HT-29 (cell line): ENCODE results near the gene PKNOX2. TPM values are rescaled to one million over a fixed set of nuclear protein-coding genes. Genes with fewer than 3 reads are reported as not detected.

ENCODE experiments used
- DNase-seq: peaks from one replicate; pipeline ENCODE4 v3.0.0-alpha.2; 2015; ENCODE audit warnings: low spot score
- total RNA-seq: library from RNA; depleted of rRNA; stranded (reverse); fragments of >200 nt; shearing (Covaris generic); gene quantifications from 2 replicates; pipeline ENCODE4 v1.2.3, GENCODE V29; 2014

Gene PKNOX2
- total RNA-seq, 1 experiment from 2014 or later = not detected

GRCh38 chr11:125171974-125172373 lies 7.4 kb downstream of the PKNOX2 start:
- DNase-seq = no peak

DNA sequence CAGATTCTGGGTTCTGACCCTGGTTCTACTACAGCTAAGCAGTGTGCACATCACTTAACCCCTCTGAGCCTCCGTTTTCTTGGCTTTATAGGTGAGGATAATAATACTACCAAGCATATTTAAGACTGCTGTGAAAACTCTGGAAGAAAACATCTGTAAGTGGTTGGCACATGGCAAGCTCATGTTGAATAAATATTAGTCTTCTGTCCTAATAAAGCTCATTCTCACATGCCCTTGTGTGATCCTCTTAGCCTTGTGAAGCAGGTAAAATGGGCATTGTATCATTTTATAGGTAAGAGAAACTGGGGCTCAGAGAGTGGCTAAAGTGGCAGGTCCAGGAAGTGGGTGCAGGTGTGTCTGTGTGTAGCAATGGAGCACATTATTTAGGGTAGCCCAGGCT lies 8.5 kb downstream of the PKNOX2 start:
- DNase-seq = no peak

DNA sequence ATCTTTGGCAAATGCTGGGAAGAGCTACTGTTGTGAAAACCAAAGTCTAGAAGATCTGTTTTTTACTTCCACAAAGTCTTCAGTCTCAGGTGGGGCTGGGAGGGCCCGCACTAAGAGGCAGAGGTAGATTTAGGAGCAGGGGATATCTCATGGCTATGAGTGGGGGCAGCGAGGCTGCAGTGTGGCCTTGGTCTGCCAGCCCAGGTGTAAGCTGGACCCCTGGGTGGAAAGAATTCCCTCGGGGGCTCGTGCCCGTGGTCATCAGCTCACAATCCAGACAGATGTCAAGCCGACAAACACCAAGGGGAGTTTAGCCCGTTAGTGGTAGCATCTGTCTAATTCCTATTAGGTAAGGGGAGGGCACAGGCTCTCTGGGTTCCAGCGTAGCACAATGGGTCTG lies 9.0 kb downstream of the PKNOX2 start:
- DNase-seq = no peak

- DNase-seq = no peak
Observed at GRCh38 chr11:125174057-125174456, 9.5 kb downstream of the PKNOX2 start.

- no peak for DNase-seq
Observed at GRCh38 chr11:125174686-125175085, 10.1 kb downstream of the PKNOX2 start.

DNA sequence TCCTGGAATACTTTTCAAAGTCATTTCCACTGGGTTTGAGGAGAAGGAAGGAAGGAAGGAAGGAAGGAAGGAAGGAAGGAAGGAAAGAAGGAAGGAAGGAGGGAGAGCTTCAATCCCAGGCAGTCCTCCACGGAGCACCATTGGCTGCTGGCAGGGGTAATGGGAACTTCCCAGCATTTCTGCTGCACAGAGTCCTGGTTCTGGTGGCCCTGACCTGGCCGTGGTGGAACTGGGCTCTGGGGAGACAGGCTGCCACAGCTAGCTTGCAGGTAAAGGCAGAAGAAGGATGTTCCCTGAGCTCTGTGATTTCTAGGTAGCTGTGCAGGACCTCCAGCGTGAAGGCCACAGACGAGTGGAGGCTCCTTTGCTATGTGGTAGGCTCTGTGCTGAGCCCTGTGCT lies 10.6 kb downstream of the PKNOX2 start:
- DNase-seq = no peak

DNA sequence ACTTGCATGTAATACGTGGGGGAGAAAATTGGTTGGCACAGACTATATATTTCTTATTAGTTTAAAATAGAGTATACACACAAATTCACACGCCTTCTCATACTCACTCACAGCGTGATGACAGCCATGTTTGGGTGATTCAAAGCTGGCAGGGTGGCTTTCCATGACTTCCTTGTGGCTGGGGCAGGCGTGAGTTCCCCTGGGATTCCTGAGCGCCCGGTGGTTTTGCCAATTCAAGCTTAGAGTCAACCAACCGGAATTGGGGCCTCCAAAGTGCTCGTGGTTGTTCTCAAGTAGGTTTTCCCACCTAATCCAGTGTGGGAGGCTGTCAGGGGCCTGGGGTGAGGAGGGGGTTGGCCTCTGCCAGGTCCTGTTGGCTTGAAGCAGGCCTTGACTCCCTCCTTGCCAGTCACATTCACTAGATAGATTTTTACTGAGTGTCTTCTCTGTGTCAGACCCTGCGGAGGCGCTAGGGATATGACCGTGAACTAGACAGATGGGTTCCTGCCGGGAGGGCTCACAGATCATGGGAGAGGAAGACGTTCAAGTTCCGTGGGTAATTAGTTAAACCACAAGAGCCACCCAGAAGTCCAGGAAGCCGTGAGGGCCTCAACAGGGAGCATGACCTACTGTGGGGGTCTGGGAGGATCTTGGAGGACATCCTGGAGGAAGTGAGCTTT lies 11.5 kb downstream of the PKNOX2 start:
- no peak for DNase-seq

DNA sequence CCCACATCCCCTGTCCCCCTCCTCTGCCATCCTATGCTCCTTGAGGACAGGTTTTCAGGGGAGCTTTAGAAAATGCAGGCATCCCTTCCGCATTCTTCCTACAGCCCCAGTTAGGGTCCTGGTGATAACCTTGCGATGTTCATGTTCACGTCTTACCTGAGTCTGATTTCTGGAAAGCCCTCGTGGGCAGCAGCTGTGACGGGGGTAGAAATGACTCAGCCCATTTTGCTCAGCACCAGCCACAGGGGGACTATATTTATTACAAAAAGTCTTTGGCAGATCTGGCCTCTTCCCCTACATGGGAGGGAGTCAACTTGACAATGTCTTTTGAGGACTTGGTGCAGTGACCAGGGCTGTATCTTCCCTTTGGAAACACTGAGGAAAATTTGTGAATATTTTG lies 12.3 kb downstream of the PKNOX2 start:
- no peak for DNase-seq

- DNase-seq = no peak
Observed at GRCh38 chr11:125177543-125177942, 13.0 kb downstream of the PKNOX2 start.

- DNase-seq = no peak
Observed at GRCh38 chr11:125179346-125179745, 14.8 kb downstream of the PKNOX2 start.

DNA sequence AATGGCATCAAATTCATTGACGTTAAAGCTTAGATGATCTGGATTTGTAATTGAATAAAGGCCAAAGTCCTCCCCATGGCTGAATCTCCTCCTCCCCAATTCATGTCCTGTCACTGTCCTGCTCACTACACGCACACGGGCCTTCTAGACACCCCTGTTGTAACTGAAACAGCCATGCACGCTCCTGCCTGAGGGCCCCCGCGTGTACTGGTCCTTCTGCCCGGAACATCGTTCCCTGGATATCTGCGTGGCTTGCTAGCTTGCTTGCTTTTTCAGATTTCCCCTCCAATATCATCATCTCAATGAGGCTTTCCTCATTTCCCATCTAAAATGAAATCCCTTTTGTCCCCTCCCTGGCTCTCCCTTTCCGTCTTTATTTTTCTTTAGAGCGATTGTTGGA lies 15.3 kb downstream of the PKNOX2 start:
- DNase-seq = no peak

GRCh38 chr11:125180413-125181305 lies 16.1 kb downstream of the PKNOX2 start:
- no peak for DNase-seq

- no peak for DNase-seq
Observed at GRCh38 chr11:125182573-125182972, 18.0 kb downstream of the PKNOX2 start.

DNA sequence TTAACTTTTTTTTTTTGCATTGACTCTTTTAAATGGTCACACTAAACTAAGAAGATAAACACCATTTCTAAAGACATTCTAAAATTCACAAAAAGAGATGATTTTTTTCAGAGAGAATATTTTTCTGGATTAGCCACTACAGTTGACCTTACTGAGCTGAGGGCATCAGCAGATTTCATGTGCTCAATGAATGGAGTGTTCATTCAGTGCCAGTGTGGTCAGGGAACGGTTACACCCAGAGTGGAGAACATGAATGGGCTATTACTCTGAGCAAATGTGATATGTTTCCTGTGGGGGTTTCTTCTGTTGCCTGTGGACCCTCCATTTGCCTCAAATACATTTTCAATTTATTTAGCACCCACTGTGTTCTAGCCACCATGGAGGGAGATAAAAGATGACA lies 19.1 kb downstream of the PKNOX2 start:
- no peak for DNase-seq

- no peak for DNase-seq
Observed at GRCh38 chr11:125188021-125188420, 23.5 kb downstream of the PKNOX2 start.

DNA sequence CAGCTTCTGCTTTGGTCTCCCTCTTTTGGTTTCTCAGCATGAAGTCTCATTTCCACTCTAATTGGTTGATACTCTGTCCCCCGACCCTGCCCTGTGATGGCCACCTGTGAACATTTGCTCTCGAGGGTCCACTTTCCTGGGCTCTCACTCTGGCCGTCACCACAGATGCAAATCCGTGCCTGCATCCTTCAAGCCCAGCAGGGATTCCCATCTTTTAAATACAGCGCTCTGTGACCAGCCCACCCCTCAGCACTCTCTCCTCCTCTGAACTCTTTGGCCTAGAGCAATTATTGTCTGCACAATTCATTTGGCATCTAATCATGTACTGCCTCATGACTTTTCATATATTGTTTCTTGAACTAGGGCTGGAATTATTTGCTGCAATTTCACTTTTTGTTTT lies 26.0 kb downstream of the PKNOX2 start:
- DNase-seq = no peak

DNA sequence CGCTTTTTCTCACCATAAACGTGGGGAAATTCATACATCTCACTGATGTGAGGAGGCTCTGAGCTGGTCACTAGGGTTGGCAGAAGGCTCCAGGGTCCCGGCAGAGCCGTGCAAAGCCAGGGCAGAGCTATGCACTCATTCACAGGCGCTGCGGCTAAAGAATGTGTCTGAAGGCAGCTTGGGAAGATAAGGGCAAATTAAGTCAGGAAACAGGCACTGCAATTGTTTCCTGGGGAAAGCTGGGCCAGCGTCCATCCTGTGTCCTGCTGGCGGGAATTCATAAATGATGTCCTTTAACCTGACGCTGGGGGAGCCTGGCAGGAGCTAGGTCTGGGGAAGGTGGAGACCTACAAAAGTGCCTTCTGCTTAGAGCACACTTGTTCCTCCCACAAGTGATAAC lies 27.6 kb downstream of the PKNOX2 start:
- DNase-seq = no peak

GRCh38 chr11:125192717-125193415 lies 28.3 kb downstream of the PKNOX2 start:
- no peak for DNase-seq

- no peak for DNase-seq
Observed at GRCh38 chr11:125193416-125193726, 28.8 kb downstream of the PKNOX2 start.

GRCh38 chr11:125193841-125194240 lies 29.3 kb downstream of the PKNOX2 start:
- DNase-seq = no peak

- no peak for DNase-seq
Observed at GRCh38 chr11:125199915-125200314, 35.4 kb downstream of the PKNOX2 start.

DNA sequence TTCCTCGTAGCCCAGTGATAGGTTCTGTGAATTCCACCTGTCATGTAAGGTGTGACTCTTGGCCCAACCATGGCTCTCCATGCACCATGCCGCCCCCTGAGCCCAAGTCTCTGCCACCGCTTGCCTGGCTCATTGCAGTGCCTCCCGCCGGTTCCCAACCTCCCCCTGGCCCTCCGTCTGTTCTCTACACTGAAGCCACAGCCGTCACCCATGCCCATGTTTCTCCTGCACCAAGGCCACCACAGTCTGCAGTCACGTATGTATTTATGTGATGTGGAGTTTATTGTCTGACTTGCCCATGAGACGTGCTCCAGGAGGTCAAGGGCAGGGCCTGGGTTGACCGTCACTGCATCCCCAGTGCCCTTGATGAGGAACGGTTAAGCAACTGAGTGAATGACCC lies 35.9 kb downstream of the PKNOX2 start:
- DNase-seq = no peak
